H9 (cell line): ENCODE measurements around the gene DNAJC10. TPM values are rescaled to one million over a fixed set of nuclear protein-coding genes. Genes with fewer than 3 reads are reported as not detected.

ENCODE experiments used
- DNase-seq: peaks from one replicate; pipeline ENCODE4 v3.0.0-alpha.2; 2017
- H2AFZ ChIP-seq: one replicate; pipeline ENCODE4 v1.6.1; 2013; ENCODE audit warnings: mild to moderate bottlenecking, low read length, control low read depth, moderate library complexity
- H2AK5ac ChIP-seq: 2 replicates; pipeline ENCODE4 v1.6.1; 2013; ENCODE audit warnings: low read length, control low read depth, mixed read lengths; ENCODE audit not compliant: insufficient read length
- H2BK120ac ChIP-seq: one replicate; pipeline ENCODE4 v1.6.1; 2013; ENCODE audit warnings: low read depth, mild to moderate bottlenecking, low read length, control low read depth, inconsistent platforms; ENCODE audit not compliant: poor library complexity, severe bottlenecking
- H2BK12ac ChIP-seq: 2 replicates; pipeline ENCODE4 v1.6.1; 2013; ENCODE audit warnings: low read length, control low read depth, mixed read lengths, low read depth; ENCODE audit not compliant: insufficient read length
- H2BK15ac ChIP-seq: 2 replicates; pipeline ENCODE4 v1.6.1; 2013; ENCODE audit warnings: low read depth, low read length, control low read depth
- H2BK20ac ChIP-seq: one replicate; pipeline ENCODE4 v1.6.1; 2013; ENCODE audit warnings: low read depth, mild to moderate bottlenecking, low read length, control low read depth, inconsistent platforms; ENCODE audit not compliant: poor library complexity, severe bottlenecking
- H2BK5ac ChIP-seq: 2 replicates; pipeline ENCODE4 v1.6.1; 2013; ENCODE audit warnings: low read length, control low read depth, mixed read lengths; ENCODE audit not compliant: insufficient read length
- H3K14ac ChIP-seq: 2 replicates; pipeline ENCODE4 v1.6.1; 2013; ENCODE audit warnings: low read length, control low read depth; ENCODE audit not compliant: insufficient read depth
- H3K18ac ChIP-seq: 2 replicates; pipeline ENCODE4 v1.6.1; 2013; ENCODE audit warnings: low read depth, mild to moderate bottlenecking, mixed read lengths, low read length, control low read depth; ENCODE audit not compliant: insufficient read length
- H3K23ac ChIP-seq: 2 replicates; pipeline ENCODE4 v1.6.1; 2013; ENCODE audit warnings: low read length, control low read depth, mixed read lengths, low read depth; ENCODE audit not compliant: insufficient read length
- H3K23me2 ChIP-seq: 2 replicates; pipeline ENCODE4 v1.6.1; 2013; ENCODE audit warnings: low read depth, mild to moderate bottlenecking, mixed read lengths, low read length, control low read depth; ENCODE audit not compliant: insufficient read length, poor library complexity, severe bottlenecking
- H3K27ac ChIP-seq: 2 replicates; pipeline ENCODE4 v1.5.1; 2013; ENCODE audit warnings: low read length, control low read depth, mixed read lengths, low read depth; ENCODE audit not compliant: insufficient read length
- H3K27me3 ChIP-seq: 2 replicates; pipeline ENCODE4 v1.6.1; 2013; ENCODE audit warnings: low read length, control low read depth, inconsistent platforms; ENCODE audit not compliant: insufficient read depth
- H3K4ac ChIP-seq: 2 replicates; pipeline ENCODE4 v1.6.1; 2013; ENCODE audit warnings: low read depth, mild to moderate bottlenecking, control low read depth, inconsistent platforms, low read length, moderate library complexity
- H3K4me1 ChIP-seq: 2 replicates; pipeline ENCODE4 v1.6.1; 2013; ENCODE audit warnings: low read length, control low read depth, inconsistent platforms; ENCODE audit not compliant: insufficient read depth
- H3K4me2 ChIP-seq: 2 replicates; pipeline ENCODE4 v1.6.1; 2013; ENCODE audit warnings: low read length, control low read depth, mixed read lengths; ENCODE audit not compliant: insufficient read length, insufficient read depth
- H3K56ac ChIP-seq: 2 replicates; pipeline ENCODE4 v1.6.1; 2013; ENCODE audit warnings: low read depth, mild to moderate bottlenecking, mixed read lengths, low read length, control low read depth; ENCODE audit not compliant: insufficient read length
- H3K79me1 ChIP-seq: 2 replicates; pipeline ENCODE4 v1.6.1; 2013; ENCODE audit warnings: low read depth, mild to moderate bottlenecking, moderate library complexity, low read length, control low read depth, inconsistent platforms; ENCODE audit not compliant: insufficient read depth, poor library complexity, severe bottlenecking
- H3K79me2 ChIP-seq: 2 replicates; pipeline ENCODE4 v1.6.1; 2013; ENCODE audit warnings: low read length, control low read depth, inconsistent platforms; ENCODE audit not compliant: insufficient read depth
- H3K9ac ChIP-seq: 2 replicates; pipeline ENCODE4 v1.6.1; 2013; ENCODE audit warnings: low read length, control low read depth, mixed read lengths; ENCODE audit not compliant: insufficient read length; ENCODE audit errors: extremely low read depth
- H3K9me3 ChIP-seq: one replicate; pipeline ENCODE4 v1.6.1; 2013; ENCODE audit warnings: low read depth, low read length, inconsistent platforms; ENCODE audit not compliant: control insufficient read depth
- H3T11ph ChIP-seq: one replicate; pipeline ENCODE4 v1.6.1; 2013; ENCODE audit warnings: mild to moderate bottlenecking, low read length, control low read depth, inconsistent platforms
- H4K20me1 ChIP-seq: one replicate; pipeline ENCODE4 v1.6.1; 2013; ENCODE audit not compliant: control insufficient read depth, insufficient read length, insufficient read depth
- H4K5ac ChIP-seq: 2 replicates; pipeline ENCODE4 v1.6.1; 2013; ENCODE audit warnings: low read depth, mild to moderate bottlenecking, mixed read lengths, low read length, control low read depth; ENCODE audit not compliant: insufficient read length
- H4K8ac ChIP-seq: replicated peaks from 2 replicates; pipeline ENCODE4 v1.6.1; 2013; ENCODE audit warnings: low read length, control low read depth, mixed read lengths, low read depth; ENCODE audit not compliant: insufficient read length
- H4K91ac ChIP-seq: 2 replicates; pipeline ENCODE4 v1.6.1; 2013; ENCODE audit warnings: low read depth, mild to moderate bottlenecking, moderate library complexity, mixed read lengths, low read length, control low read depth; ENCODE audit not compliant: insufficient read length
- H3K27ac Mint-ChIP-seq, 3 experiments: 2 replicates in 2 of 3; 3 replicates in 1 of 3; pipeline ENCODE4 v1.8.0; 2020 to 2021; ENCODE audit warnings: mixed read lengths in 3 of 3, mild to moderate bottlenecking in 1 of 3, moderate library complexity in 1 of 3
- H3K27me3 Mint-ChIP-seq: 2 replicates; pipeline ENCODE4 v1.8.0; 2021; ENCODE audit warnings: low read depth, mild to moderate bottlenecking, moderate library complexity, mixed read lengths
- H3K36me3 Mint-ChIP-seq, 3 experiments: 2 replicates in 2 of 3; 3 replicates in 1 of 3; pipeline ENCODE4 v1.8.0; 2020 to 2021; ENCODE audit warnings: low read depth in 3 of 3, mixed read lengths in 3 of 3; ENCODE audit not compliant: insufficient read depth in 1 of 3
- H3K4me1 Mint-ChIP-seq, 2 experiments: 2 replicates each; pipeline ENCODE4 v1.8.0; 2020; ENCODE audit warnings: mixed read lengths in 2 of 2
- H3K4me3 Mint-ChIP-seq, 2 experiments: 2 replicates in 1 of 2; 3 replicates in 1 of 2; pipeline ENCODE4 v1.8.0; 2020 to 2021; ENCODE audit warnings: mild to moderate bottlenecking in 2 of 2, mixed read lengths in 2 of 2, moderate library complexity in 1 of 2
- H3K9me3 Mint-ChIP-seq, 2 experiments: 2 replicates in 1 of 2; 3 replicates in 1 of 2; pipeline ENCODE4 v1.8.0; 2020; ENCODE audit warnings: mild to moderate bottlenecking in 2 of 2, mixed read lengths in 2 of 2, moderate library complexity in 1 of 2
- CTCF ChIP-seq: fragments of 200-600 bp; sonication (generic); conservative IDR thresholded peaks from 3 replicates; pipeline ENCODE4 v1.8.0; 2021; ENCODE audit warnings: antibody characterized with exemption, mild to moderate bottlenecking
- WGBS: extraction: QIAGEN DNeasy Blood & Tissue Kit; methylation state at CpG from one replicate; pipeline ENCODE4 v1.1.7; 2013; ENCODE audit warnings: missing lambda C conversion rate, low lambda C conversion rate, mixed read lengths; ENCODE audit not compliant: insufficient read length; ENCODE audit errors: extremely low coverage; 5-methylcytosine and 5-hydroxymethylcytosine counted together
- total RNA-seq: library from RNA; stranded (reverse); gene quantifications from 2 replicates; pipeline ENCODE4 v1.2.1, GENCODE V29; 2021

DNAJC10 gene
- total RNA-seq, 1 experiment from 2014 or later: 129 TPM

DNA sequence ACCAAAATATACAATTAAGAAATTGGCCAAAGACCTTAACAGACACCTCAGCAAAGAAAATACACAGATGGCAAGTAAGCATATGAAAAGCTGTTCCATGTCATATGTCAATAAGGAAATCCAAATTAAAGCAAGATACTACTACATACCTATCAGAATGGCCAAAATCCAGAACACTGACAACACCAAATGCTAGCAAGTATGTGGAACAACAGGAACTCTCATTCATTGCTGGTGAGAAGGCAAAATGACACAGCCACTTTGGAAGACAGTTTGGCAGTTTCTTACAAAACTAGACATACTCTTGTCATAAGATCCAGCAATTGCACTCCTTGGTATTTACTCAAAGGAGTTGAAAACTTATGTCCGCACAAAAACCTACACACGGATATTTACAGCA lies 20.3 kb upstream of the DNAJC10 start:
- no peak for TF ChIP-seq CTCF
- Mint-ChIP-seq H3K36me3 (no peaks in the 10 kb centered on the region; a peak in 1 of 7 replicates), H3K4me1 (no peaks in the 10 kb centered on the region), H3K27me3 (peaks cover 2% of the 10 kb centered on the region; the same call in 1 of the 2 replicates), H3K4me3 (no peak overlapping the region), H3K9me3 (no peaks in the 10 kb centered on the region; a peak in 1 of 5 replicates), H3K27ac (no peak overlapping the region)
- no peak overlapping the region for H3K27ac ChIP-seq
- H3T11ph ChIP-seq: no peak overlapping the region
- no peak overlapping the region for H2BK12ac ChIP-seq
- H2BK15ac ChIP-seq: no peak overlapping the region
- H3K27me3 ChIP-seq: no peaks in the 10 kb centered on the region
- no peak overlapping the region for H2BK120ac ChIP-seq
- no peaks in the 10 kb centered on the region for H3K9me3 ChIP-seq
- H3K9ac ChIP-seq: no peak overlapping the region
- H2AFZ ChIP-seq: no peak overlapping the region
- no peak overlapping the region for H2BK20ac ChIP-seq
- H3K4me2 ChIP-seq: no peak overlapping the region
- no peaks in the 10 kb centered on the region for H3K79me2 ChIP-seq
- H3K4me1 ChIP-seq: no peaks in the 10 kb centered on the region
- H2AK5ac ChIP-seq: no peak overlapping the region
- no peak overlapping the region for H3K14ac ChIP-seq
- no peaks in the 10 kb centered on the region for H3K23me2 ChIP-seq
- WGBS: no CpG with 5 or more reads among the region's 2 CpGs
- H3K79me1 ChIP-seq: no peaks in the 10 kb centered on the region
- H3K18ac ChIP-seq: no peak overlapping the region
- no peak overlapping the region for H3K23ac ChIP-seq
- DNase-seq: no peak
- H4K5ac ChIP-seq: no peak overlapping the region
- no peak overlapping the region for H4K91ac ChIP-seq
- no peak overlapping the region for H2BK5ac ChIP-seq
- H3K4ac ChIP-seq: no peak overlapping the region
- no peak overlapping the region for H4K8ac ChIP-seq
- no peak overlapping the region for H3K56ac ChIP-seq
- H4K20me1 ChIP-seq: no peaks in the 10 kb centered on the region
